ENCODE data around the gene GCNA.
"Not testable (repeated sequence)": the region's sequence is repeated elsewhere in the genome, so short reads cannot be mapped to it uniquely, and the experiment has no call there.

Gene GCNA

DNA sequence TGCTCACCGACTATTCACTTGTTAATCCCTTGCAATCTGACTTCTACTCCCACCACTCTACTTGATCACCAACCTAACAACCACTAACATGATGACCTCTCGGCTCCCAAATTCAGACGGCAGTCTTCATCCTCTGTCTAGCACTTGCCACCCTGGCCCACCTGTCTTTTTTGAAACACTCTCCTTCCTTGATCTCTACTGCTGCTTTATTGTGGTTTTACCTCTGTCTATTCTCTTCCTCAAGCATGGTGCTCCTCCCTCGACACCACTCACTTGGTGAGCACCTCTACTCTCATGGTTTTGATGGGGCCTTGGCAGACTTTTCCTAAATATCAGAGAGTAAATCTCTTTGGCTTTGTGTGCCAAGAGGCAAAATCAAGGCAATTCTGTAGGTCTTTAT is 61.8 kb downstream of the GCNA start:
- no peak for DNase-seq

DNA sequence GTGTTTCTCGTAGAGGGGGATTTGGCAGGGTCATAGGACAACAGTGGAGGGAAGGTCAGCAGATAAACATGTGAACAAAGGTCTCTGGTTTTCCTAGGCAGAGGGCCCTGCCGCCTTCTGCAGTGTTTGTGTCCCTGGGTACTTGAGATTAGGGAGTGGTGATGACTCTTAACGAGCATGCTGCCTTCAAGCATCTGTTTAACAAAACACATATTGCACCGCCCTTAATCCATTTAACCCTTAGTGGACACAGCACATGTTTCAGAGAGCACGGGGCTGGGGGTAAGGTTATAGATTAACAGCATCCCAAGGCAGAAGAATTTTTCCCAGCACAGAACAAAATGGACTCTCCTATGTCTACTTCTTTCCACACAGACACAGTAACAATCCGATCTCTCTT is 66.2 kb downstream of the GCNA start:
- DNase-seq, result not testable (repeated sequence)

DNA sequence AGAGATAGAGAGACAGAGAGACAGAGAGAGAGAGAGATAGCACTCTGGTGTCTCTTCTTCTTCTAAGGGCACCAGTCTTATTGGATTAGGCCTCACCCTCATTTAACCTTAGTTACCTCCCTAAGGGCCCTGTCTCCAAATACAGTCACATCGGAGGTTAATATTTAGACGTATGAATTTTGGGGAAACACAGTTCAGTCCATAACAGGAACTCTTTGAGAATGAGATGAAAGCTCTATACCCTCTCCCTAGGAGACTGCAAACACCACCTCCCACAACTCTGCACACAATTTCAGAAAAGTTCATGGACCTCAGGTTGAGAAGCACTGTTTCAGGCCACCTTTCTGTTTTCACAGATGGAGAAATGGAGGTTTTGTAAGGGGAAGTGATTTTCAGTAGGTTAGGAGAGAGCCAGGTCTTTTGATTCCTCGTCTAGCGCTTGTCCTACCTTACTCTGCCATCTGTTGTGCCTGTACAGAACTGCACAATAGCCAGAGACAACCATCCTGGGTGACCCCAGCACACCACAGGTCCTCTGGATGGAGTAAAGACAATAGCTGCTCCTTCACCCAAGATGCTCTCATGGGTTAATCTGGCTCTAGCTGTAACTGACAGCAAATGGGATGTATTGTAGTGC is 72.2 kb downstream of the GCNA start:
- no peak for DNase-seq

DNA sequence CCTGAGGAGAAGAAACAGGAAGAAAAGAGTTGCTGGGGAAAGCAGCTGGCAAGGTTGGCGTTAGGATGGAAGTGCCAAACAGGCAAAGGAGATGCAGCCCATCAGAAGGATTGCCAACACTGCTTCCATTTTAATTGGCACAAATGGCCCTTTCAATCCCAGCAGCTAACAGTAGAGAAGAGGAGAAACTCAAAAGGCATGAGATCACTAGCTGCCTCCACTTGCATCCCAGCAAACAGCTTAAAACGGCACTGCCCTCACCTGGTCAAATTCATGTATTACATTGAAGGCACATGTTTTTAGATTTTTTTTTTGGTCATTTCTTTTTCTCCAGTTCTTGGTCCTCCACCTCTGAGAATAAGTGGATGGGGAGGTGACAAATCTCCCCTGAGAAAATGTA is 74.2 kb downstream of the GCNA start:
- DNase-seq, result peak; percentile 31

DNA sequence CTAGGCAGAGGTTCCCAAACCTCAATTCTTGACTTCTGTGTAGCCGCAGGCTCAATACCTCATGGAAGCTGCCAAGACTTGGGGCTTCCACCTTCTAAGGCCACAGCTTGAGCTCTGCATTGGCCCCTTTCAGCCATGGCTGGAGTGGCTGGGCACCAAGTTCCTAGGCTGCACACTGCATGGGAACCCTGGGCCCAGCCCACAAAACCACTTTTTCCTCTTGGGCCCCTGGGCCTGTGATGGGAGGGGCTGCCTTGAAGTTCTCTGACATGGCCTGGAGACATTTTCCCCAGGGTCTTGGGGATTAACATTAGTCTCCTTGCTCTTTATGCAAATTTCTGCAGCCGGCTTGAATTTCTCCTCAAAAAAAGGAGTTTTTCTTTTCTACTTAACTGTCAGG is 75.1 kb downstream of the GCNA start:
- no peak for DNase-seq

DNA sequence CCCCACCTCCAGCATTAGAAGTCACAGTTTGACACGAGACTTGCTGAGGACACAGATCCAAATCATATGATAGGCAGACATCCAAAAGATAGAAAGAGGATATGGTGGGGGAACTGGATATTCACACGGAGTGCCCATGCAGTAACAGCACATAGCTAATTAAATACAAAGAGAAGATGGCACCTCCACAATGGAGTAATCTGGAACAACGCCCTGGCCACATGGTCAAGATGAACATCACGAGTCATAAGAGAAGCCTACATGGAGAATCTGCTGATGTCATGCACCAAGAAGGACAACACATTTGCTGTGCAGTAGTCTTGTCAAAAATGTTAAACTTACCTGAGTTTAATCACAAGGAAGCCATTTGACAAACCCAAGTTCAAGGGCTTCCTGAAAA is 79.0 kb downstream of the GCNA start:
- no peak for DNase-seq

DNA sequence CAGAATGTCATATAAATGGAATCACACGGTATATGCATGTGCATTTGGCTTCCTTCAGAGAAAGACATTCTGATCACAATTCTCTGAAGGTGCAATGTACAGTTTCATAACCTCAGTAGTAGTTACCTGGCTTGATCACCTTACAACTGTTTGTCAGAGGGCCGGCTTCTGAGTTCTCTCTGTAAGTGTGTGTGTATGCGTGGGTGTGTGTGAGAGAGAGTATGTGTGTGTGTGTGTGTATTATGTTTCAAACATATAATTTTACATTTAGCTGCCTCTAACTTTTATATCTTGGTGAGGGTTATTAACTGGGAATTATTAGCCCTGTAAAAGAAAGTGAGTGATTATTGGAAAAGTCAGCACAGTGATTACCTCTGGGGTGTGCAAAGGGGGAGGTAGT is 81.1 kb downstream of the GCNA start:
- DNase-seq, result no peak

DNA sequence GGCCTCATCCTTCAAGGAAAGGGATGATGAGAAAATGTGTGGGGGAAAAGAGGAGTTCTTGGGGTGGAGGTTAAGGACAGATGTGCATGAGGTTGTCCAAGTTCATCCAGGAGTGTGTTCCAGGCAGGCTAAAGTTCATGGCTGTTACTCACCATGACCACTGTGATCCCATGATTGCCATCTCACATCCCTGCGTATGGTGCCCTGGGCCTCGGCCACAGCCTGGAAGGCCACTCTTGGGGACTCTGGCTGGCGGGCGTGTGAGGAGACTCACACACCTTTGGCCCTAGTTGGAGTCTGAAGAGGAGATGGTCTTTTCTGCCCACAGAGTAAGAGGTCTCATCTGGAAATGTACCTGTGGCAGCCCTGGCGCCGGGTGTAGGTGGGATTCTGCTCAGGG is 81.7 kb downstream of the GCNA start:
- DNase-seq, result no peak

DNA sequence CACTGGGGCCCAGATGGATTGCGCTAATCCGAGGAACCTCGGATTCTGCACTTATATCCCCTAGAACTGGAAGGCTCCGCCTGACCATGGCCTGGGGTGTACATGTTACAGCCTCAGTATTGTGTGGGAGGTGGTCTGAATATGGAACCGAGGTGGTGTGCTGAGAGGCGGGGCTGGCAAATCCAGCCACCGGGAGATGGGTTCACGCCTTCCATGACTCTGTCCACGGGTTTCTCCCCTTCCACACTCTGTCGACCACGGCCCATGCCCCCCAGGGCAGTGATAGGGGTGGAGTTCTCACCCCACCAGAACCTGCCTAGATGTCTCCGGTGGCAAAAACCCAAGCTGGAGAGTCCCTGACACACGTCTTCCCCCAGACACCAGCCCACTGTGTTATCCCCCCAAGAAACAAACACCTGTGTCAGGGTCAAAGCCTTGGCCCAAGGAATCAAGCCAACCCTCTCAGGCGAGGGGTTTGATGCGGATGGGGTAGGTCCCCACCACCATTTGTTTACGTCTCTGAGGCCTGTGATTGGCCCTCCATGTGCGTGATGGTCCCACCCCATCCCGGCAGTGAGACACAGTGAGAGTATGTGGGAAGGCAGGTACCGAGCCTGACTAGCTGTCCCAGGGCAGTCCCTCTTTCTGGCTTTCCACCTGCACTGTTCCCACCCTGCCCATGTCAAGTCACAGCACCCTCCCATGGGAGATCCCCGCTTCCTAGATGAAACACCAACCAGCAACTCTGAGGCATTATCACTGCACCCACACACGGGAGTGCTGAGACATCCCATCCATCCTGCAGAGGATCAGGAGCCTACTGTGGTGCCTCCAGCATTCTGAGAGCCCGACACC is 82.6 kb downstream of the GCNA start:
- DNase-seq, result no peak

DNA sequence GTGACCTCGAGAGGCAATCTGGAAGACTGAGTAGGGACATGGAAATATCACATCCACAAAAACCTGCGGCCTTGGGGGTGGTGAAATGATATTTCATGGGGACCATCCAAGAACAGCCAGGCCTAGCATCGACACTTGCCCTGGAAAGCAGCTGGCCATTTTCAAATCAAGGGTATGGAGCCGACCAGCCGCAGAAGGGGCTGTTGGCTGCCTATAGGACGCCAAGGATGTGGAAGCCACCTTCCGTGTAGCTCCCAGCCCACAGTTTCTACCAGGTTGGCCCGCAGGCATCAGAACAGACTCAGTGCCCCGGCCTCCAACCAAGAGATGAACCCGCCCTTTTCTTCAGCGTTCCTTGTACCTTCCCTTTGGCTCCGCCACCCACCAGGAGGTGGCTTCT is 83.7 kb downstream of the GCNA start:
- DNase-seq, result no peak

DNA sequence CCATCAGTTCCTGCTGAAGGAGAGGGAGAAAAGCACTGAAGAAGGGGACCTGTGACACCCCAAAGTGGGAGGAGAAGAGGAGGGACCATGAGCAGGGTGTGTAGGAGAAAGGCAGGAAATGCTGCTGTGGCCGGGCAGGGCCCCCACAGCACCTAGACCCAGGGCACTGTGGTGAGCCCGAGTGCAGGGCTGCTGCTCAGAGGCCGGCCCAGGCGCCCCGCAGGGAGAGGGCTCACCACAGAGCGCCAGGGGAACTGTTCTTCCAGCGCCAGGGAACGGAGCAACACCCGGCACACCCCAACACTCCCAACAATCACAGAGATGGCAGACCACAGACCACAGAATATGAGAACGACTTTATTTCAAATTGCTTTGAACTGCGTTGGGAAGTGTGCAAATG is 84.4 kb downstream of the GCNA start:
- DNase-seq, result not testable (repeated sequence)
